WTC11 (cell line): ENCODE data around the gene PLSCR5. TPM values are rescaled to one million over a fixed set of nuclear protein-coding genes. Genes with fewer than 3 reads are reported as not detected.

Source experiments
- ATAC-seq: fragments of 200-7000 bp; cut with Tn5 transposase; 2 replicates; pipeline ENCODE4 v1.10.0; 2021; ENCODE audit warnings: mild to moderate bottlenecking, moderate library complexity
- CTCF ChIA-PET: fragments of 300-600 bp; sonication (Branson Sonifier 250); formaldehyde crosslinking; loops from one replicate; lab custom pipeline; 2021; ENCODE audit warnings: antibody characterized with exemption; lab: Charles Lee
- POLR2A ChIA-PET: fragments of 350-600 bp; sonication (Branson Sonifier 250); formaldehyde crosslinking; loops from one replicate; lab custom pipeline; 2021; ENCODE audit warnings: antibody characterized with exemption; lab: Charles Lee
- DNase-seq: peaks from one replicate; pipeline ENCODE4 v3.0.0; 2021; ENCODE audit warnings: low spot score
- H3K27ac Mint-ChIP-seq: 2 replicates; pipeline ENCODE4 v1.8.0; 2021; ENCODE audit warnings: mixed read lengths
- H3K27me3 Mint-ChIP-seq: 2 replicates; pipeline ENCODE4 v1.8.0; 2021; ENCODE audit warnings: low read depth, mild to moderate bottlenecking, moderate library complexity, mixed read lengths
- H3K36me3 Mint-ChIP-seq: 2 replicates; pipeline ENCODE4 v1.8.0; 2021; ENCODE audit warnings: mixed read lengths
- H3K4me1 Mint-ChIP-seq: 2 replicates; pipeline ENCODE4 v1.8.0; 2022; ENCODE audit warnings: mixed read lengths
- H3K4me3 Mint-ChIP-seq: 2 replicates; pipeline ENCODE4 v1.8.0; 2021; ENCODE audit warnings: mild to moderate bottlenecking, moderate library complexity, mixed read lengths
- H3K9me3 Mint-ChIP-seq: 2 replicates; pipeline ENCODE4 v1.8.0; 2021; ENCODE audit warnings: mixed read lengths
- AR ChIP-seq: fragments of 250-450 bp; sonication (Bioruptor Pico); IDR thresholded peaks from 2 replicates; pipeline ENCODE4 v1.9.0; 2021; ENCODE audit warnings: mild to moderate bottlenecking
- CBFB ChIP-seq: sonication (generic); formaldehyde crosslinking; IDR thresholded peaks from 2 replicates; pipeline ENCODE4 v1.8.1; 2022; ENCODE audit warnings: mild to moderate bottlenecking, low read depth, missing genetic modification reagents
- CTCF ChIP-seq: fragments of 200-600 bp; IDR thresholded peaks from 2 replicates; pipeline ENCODE4 v1.8.0; 2022; ENCODE audit warnings: antibody characterized with exemption
- E2F1 ChIP-seq: sonication (generic); formaldehyde crosslinking; IDR thresholded peaks from 2 replicates; pipeline ENCODE4 v1.8.0; 2022; ENCODE audit warnings: mild to moderate bottlenecking, missing genetic modification reagents
- E2F4 ChIP-seq: sonication (generic); formaldehyde crosslinking; IDR thresholded peaks from 2 replicates; pipeline ENCODE4 v1.8.1; 2022; ENCODE audit warnings: low read depth, mild to moderate bottlenecking, moderate library complexity, missing genetic modification reagents, borderline replicate concordance
- E2F5 ChIP-seq: sonication (generic); formaldehyde crosslinking; IDR thresholded peaks from 2 replicates; pipeline ENCODE4 v1.8.1; 2022; ENCODE audit warnings: mild to moderate bottlenecking, moderate library complexity, missing genetic modification reagents
- EMX1 ChIP-seq: fragments of 250-450 bp; sonication (Bioruptor Pico); IDR thresholded peaks from 2 replicates; pipeline ENCODE4 v1.8.0; 2021; ENCODE audit warnings: mild to moderate bottlenecking
- FOXP4 ChIP-seq: sonication (generic); formaldehyde crosslinking; IDR thresholded peaks from 2 replicates; pipeline ENCODE4 v1.8.0; 2022; ENCODE audit warnings: mild to moderate bottlenecking, missing genetic modification reagents
- GABPB1 ChIP-seq: sonication (generic); formaldehyde crosslinking; IDR thresholded peaks from 2 replicates; pipeline ENCODE4 v1.8.1; 2023; ENCODE audit warnings: mild to moderate bottlenecking, missing genetic modification reagents
- GTF2I ChIP-seq: fragments of 250-450 bp; sonication (Bioruptor Pico); conservative IDR thresholded peaks from 2 replicates; pipeline ENCODE4 v1.4.0; 2021; ENCODE audit warnings: mild to moderate bottlenecking
- HMGA2 ChIP-seq: fragments of 250-450 bp; sonication (Bioruptor Pico); IDR thresholded peaks from 2 replicates; pipeline ENCODE4 v1.4.0; 2021; ENCODE audit warnings: mild to moderate bottlenecking, moderate library complexity
- JAZF1 ChIP-seq: fragments of 250-450 bp; sonication (Bioruptor Pico); IDR thresholded peaks from 2 replicates; pipeline ENCODE4 v1.9.0; 2021; ENCODE audit warnings: moderate library complexity, mild to moderate bottlenecking, inconsistent platforms
- MLX ChIP-seq: sonication (generic); formaldehyde crosslinking; IDR thresholded peaks from 2 replicates; pipeline ENCODE4 v1.8.1; 2023; ENCODE audit warnings: mild to moderate bottlenecking, missing genetic modification reagents, moderate library complexity
- NFYB ChIP-seq: sonication (generic); formaldehyde crosslinking; conservative IDR thresholded peaks from 2 replicates; pipeline ENCODE4 v1.8.0; 2022; ENCODE audit warnings: low read depth, missing genetic modification reagents
- PREB ChIP-seq: sonication (generic); formaldehyde crosslinking; IDR thresholded peaks from 2 replicates; pipeline ENCODE4 v1.8.1; 2022; ENCODE audit warnings: mild to moderate bottlenecking, missing genetic modification reagents, moderate library complexity, borderline replicate concordance
- PRRX2 ChIP-seq: fragments of 250-450 bp; sonication (Bioruptor Pico); IDR thresholded peaks from 2 replicates; pipeline ENCODE4 v1.8.0; 2021; ENCODE audit warnings: mild to moderate bottlenecking
- RELA ChIP-seq: sonication (generic); formaldehyde crosslinking; IDR thresholded peaks from 2 replicates; pipeline ENCODE4 v1.8.1; 2022; ENCODE audit warnings: missing genetic modification reagents, mild to moderate bottlenecking, borderline replicate concordance
- SMAD3 ChIP-seq: sonication (generic); formaldehyde crosslinking; IDR thresholded peaks from 2 replicates; pipeline ENCODE4 v1.8.0; 2022; ENCODE audit warnings: missing genetic modification reagents, mild to moderate bottlenecking, borderline replicate concordance
- TEAD4 ChIP-seq: sonication (generic); formaldehyde crosslinking; IDR thresholded peaks from 2 replicates; pipeline ENCODE4 v1.8.0; 2022; ENCODE audit warnings: mild to moderate bottlenecking, missing genetic modification reagents
- ZMAT4 ChIP-seq: fragments of 250-450 bp; sonication (Bioruptor Pico); IDR thresholded peaks from 2 replicates; pipeline ENCODE4 v1.9.0; 2021; ENCODE audit warnings: mild to moderate bottlenecking
- ZNF138 ChIP-seq: sonication (generic); formaldehyde crosslinking; conservative IDR thresholded peaks from 2 replicates; pipeline ENCODE4 v1.8.1; 2022; ENCODE audit warnings: mild to moderate bottlenecking, moderate library complexity, missing genetic modification reagents
- ZNF219 ChIP-seq: sonication (generic); formaldehyde crosslinking; IDR thresholded peaks from 2 replicates; pipeline ENCODE4 v1.8.0; 2023; ENCODE audit warnings: missing genetic modification reagents, mild to moderate bottlenecking, borderline replicate concordance
- total RNA-seq: library from RNA; stranded (reverse); gene quantifications from 3 replicates; pipeline ENCODE4 v1.2.3, GENCODE V29; 2021

Gene PLSCR5
- total RNA-seq, 1 experiment from 2014 or later, result not detected

GRCh38 chr3:146634346-146634745 is 29.2 kb upstream of the PLSCR5 start:
- H3K27me3 Mint-ChIP-seq, result no peaks in the 10 kb centered on the region
- no peak overlapping the region for H3K4me3 Mint-ChIP-seq
- ATAC-seq (no peak), DNase-seq (no peak)
- ChIA-PET CTCF (no interaction called here), POLR2A (no interaction called here)
- no peak for TF ChIP-seq ZMAT4 (CRISPR knock-in tag)
- no peak for TF ChIP-seq NFYB (CRISPR knock-in tag)
- no peak for TF ChIP-seq EMX1 (CRISPR knock-in tag)
- no peak for TF ChIP-seq TEAD4 (CRISPR knock-in tag)
- TF ChIP-seq E2F5, result no peak
- TF ChIP-seq SMAD3 (CRISPR knock-in tag), result no peak
- no peak for TF ChIP-seq ZNF219
- TF ChIP-seq E2F1, result no peak
- TF ChIP-seq E2F4 (CRISPR knock-in tag), result no peak
- no peak for TF ChIP-seq AR (CRISPR knock-in tag)
- TF ChIP-seq CBFB (CRISPR knock-in tag), result no peak
- no peak for TF ChIP-seq JAZF1 (CRISPR knock-in tag)
- TF ChIP-seq CTCF, result no peak
- TF ChIP-seq GABPB1, result no peak
- TF ChIP-seq HMGA2 (CRISPR knock-in tag), result no peak
- TF ChIP-seq PRRX2 (CRISPR knock-in tag), result no peak
- peaks cover 4% of the 10 kb centered on the region; the same call in 1 of the 2 replicates for H3K4me1 Mint-ChIP-seq
- no peak overlapping the region for H3K27ac Mint-ChIP-seq
- H3K9me3 Mint-ChIP-seq, result no peaks in the 10 kb centered on the region
- no peaks in the 10 kb centered on the region for H3K36me3 Mint-ChIP-seq

- Mint-ChIP-seq H3K4me1 (no peaks in the 10 kb centered on the region), H3K36me3 (no peaks in the 10 kb centered on the region), H3K9me3 (no peaks in the 10 kb centered on the region), H3K4me3 (no peak overlapping the region), H3K27me3 (no peaks in the 10 kb centered on the region), H3K27ac (no peak overlapping the region)
- ATAC-seq, result no peak
- POLR2A ChIA-PET, result no interaction called here
- CTCF ChIA-PET, result interaction anchor here (1.9 kb wide), 1 partner anchor 10 kb away, joined by 8 read pairs; no protein-coding TSS in a partner anchor
- DNase-seq, result no peak
- TF ChIP-seq FOXP4 (CRISPR knock-in tag) (no peak), E2F4 (CRISPR knock-in tag) (no peak), PREB (no peak), GTF2I (CRISPR knock-in tag) (no peak), MLX (CRISPR knock-in tag) (no peak), RELA (no peak), ZNF138 (CRISPR knock-in tag) (no peak)
These were observed 23.5 kb upstream of the PLSCR5 start for GRCh38 chr3:146628671-146629070.
